OCI-LY3 (cell line): Measurements from ENCODE around the gene IPO8.

ENCODE experiments used
- H2AFZ ChIP-seq: fragments of 200-600, 300-600 bp; shearing (Covaris generic); 2 replicates; pipeline ENCODE4 v1.6.0; 2014; ENCODE audit warnings: antibody characterized with exemption, low read depth, low read length
- H3K27ac ChIP-seq: fragments of 200-600, 300-600 bp; sonication (generic); 2 replicates; pipeline ENCODE4 v1.5.1; 2014; ENCODE audit warnings: mild to moderate bottlenecking, low read length, moderate library complexity, mixed read lengths
- H3K27me3 ChIP-seq: fragments of 200-600, 300-600 bp; sonication (generic); 2 replicates; pipeline ENCODE4 v1.6.1; 2014; ENCODE audit warnings: low read depth, low read length, mixed read lengths
- H3K36me3 ChIP-seq: fragments of 200-600, 300-600 bp; sonication (generic); replicated peaks from 2 replicates; pipeline ENCODE3; 2014; ENCODE audit warnings: low read depth, low read length, mixed read lengths
- H3K4me1 ChIP-seq: fragments of 300-600, 200-600 bp; sonication (generic); 2 replicates; pipeline ENCODE4 v1.6.1; 2014; ENCODE audit warnings: low read length, mixed read lengths
- H3K4me2 ChIP-seq: fragments of 200-600, 300-600 bp; sonication (generic); 2 replicates; pipeline ENCODE4 v1.6.1; 2014; ENCODE audit warnings: low read length, mixed read lengths
- H3K4me3 ChIP-seq: fragments of 300-600, 200-600 bp; sonication (generic); 2 replicates; pipeline ENCODE4 v1.5.1; 2014; ENCODE audit warnings: antibody characterized with exemption, mild to moderate bottlenecking, low read length, moderate library complexity
- H3K79me2 ChIP-seq: fragments of 300-600, 200-600 bp; shearing (Covaris generic); 2 replicates; pipeline ENCODE4 v1.6.1; 2014; ENCODE audit warnings: mild to moderate bottlenecking, low read length, mixed read lengths
- H3K9ac ChIP-seq: fragments of 300-600, 200-600 bp; shearing (Covaris generic); 2 replicates; pipeline ENCODE4 v1.6.0; 2014; ENCODE audit warnings: mild to moderate bottlenecking, low read length, moderate library complexity
- H3K9me3 ChIP-seq: fragments of 200-600, 300-600 bp; shearing (Covaris generic); 2 replicates; pipeline ENCODE4 v1.6.1; 2014; ENCODE audit warnings: low read length, mixed read lengths; ENCODE audit not compliant: insufficient read depth
- H4K20me1 ChIP-seq: fragments of 200-600, 300-600 bp; sonication (generic); 2 replicates; pipeline ENCODE4 v1.6.1; 2016; ENCODE audit warnings: low read length, mixed read lengths; ENCODE audit not compliant: insufficient read depth
- CTCF ChIP-seq: fragments of 200-600, 300-600 bp; sonication (generic); IDR thresholded peaks from 2 replicates; pipeline ENCODE4 v1.5.1; 2014; ENCODE audit warnings: antibody characterized with exemption, low read length, low read depth
- EZH2phosphoT487 ChIP-seq: fragments of 200-600 bp; shearing (Covaris generic); IDR thresholded peaks from 2 replicates; pipeline ENCODE4 v1.6.1; 2018; ENCODE audit warnings: antibody characterized with exemption, mixed run types, low read depth

Gene IPO8

GRCh38 chr12:30691122-30691879 is 4.4 kb downstream of the IPO8 start:
- Histone ChIP-seq H3K79me2 (peaks cover 48% of the 10 kb centered on the region), H3K9ac (no peak overlapping the region)

GRCh38 chr12:30687265-30687986 is 8.2 kb downstream of the IPO8 start:
- Histone ChIP-seq H3K4me1 (peaks cover 8% of the 10 kb centered on the region), H3K36me3 (peaks cover 3% of the 10 kb centered on the region), H3K27ac (no peak overlapping the region), H3K9ac (no peak overlapping the region), H2AFZ (no peak overlapping the region), H3K9me3 (no peaks in the 10 kb centered on the region), H3K4me3 (no peak overlapping the region), H3K27me3 (no peaks in the 10 kb centered on the region), H3K79me2 (peaks cover 17% of the 10 kb centered on the region), H4K20me1 (no peaks in the 10 kb centered on the region), H3K4me2 (no peak overlapping the region)
- no peak for TF ChIP-seq CTCF
- TF ChIP-seq EZH2phosphoT487, result no peak

More at GRCh38 chr12:30691122-30691879, 4.4 kb downstream of the IPO8 start:
- Histone ChIP-seq H3K4me2 (no peak overlapping the region), H4K20me1 (no peaks in the 10 kb centered on the region; the same call in 1 of the 2 replicates), H3K27ac (no peak overlapping the region), H3K4me1 (peaks cover 10% of the 10 kb centered on the region), H3K27me3 (no peaks in the 10 kb centered on the region), H3K4me3 (no peak overlapping the region), H2AFZ (no peak overlapping the region), H3K9me3 (no peaks in the 10 kb centered on the region), H3K36me3 (no peaks in the 10 kb centered on the region)
- TF ChIP-seq CTCF (no peak), EZH2phosphoT487 (no peak)

- Histone ChIP-seq H3K4me2 (no peak overlapping the region), H3K4me1 (peaks cover 6% of the 10 kb centered on the region), H3K27ac (no peak overlapping the region), H3K9me3 (no peaks in the 10 kb centered on the region), H4K20me1 (no peaks in the 10 kb centered on the region), H3K27me3 (no peaks in the 10 kb centered on the region), H3K9ac (no peak overlapping the region), H3K4me3 (no peak overlapping the region), H3K79me2 (no peaks in the 10 kb centered on the region), H2AFZ (no peak overlapping the region), H3K36me3 (peaks cover 33% of the 10 kb centered on the region)
- TF ChIP-seq EZH2phosphoT487 (no peak), CTCF (no peak)
Observed at GRCh38 chr12:30679241-30679640, 16.4 kb downstream of the IPO8 start.

GRCh38 chr12:30678221-30678620 is 17.4 kb downstream of the IPO8 start:
- H3K79me2 ChIP-seq, result no peaks in the 10 kb centered on the region
- peaks cover 35% of the 10 kb centered on the region for H3K36me3 ChIP-seq
- no peaks in the 10 kb centered on the region for H3K27me3 ChIP-seq
- H3K4me2 ChIP-seq, result no peak overlapping the region
- H3K4me1 ChIP-seq, result peaks cover 5% of the 10 kb centered on the region
- H2AFZ ChIP-seq, result no peak overlapping the region
- no peaks in the 10 kb centered on the region for H4K20me1 ChIP-seq
- H3K9me3 ChIP-seq, result no peaks in the 10 kb centered on the region
- TF ChIP-seq CTCF (no peak), EZH2phosphoT487 (no peak)
- no peak overlapping the region for H3K4me3 ChIP-seq
- no peak overlapping the region for H3K9ac ChIP-seq
- H3K27ac ChIP-seq, result no peak overlapping the region
